ENCODE results near the gene NUP85. TPM values are rescaled to one million over a fixed set of nuclear protein-coding genes. Genes with fewer than 3 reads are reported as not detected.

NUP85 gene
- total and polyA plus RNA-seq, 2 donors (not counting 3 experiments of a cell fraction or from before 2014, with no cell fraction given), result 105 to 120 TPM

- Histone ChIP-seq H3K4me2 (ENCODE audit: insufficient read depth, low read length) (no peak overlapping the region), H4K20me1 (replicated peaks; ENCODE audit: control insufficient read depth, extremely low read depth, insufficient read depth, low read length) (no peaks in the 10 kb centered on the region), H3K27ac (ENCODE audit: insufficient read depth, low read depth, low read length) (no peak overlapping the region), H3K79me2 (ENCODE audit: control insufficient read depth, insufficient read depth, low read length) (no peaks in the 10 kb centered on the region), H3K27me3 (ENCODE audit: control insufficient read depth in 2 of 2, insufficient read depth in 2 of 2, low read length in 2 of 2) (no peaks in the 10 kb centered on the region), H3K4me3 (replicated peaks in 1 of 3; ENCODE audit: insufficient read depth in 1 of 3, low read depth in 1 of 3, low read length in 3 of 3) (no peak overlapping the region), H3K9me3 (replicated peaks; ENCODE audit: control insufficient read depth, insufficient read depth, low read length) (no peaks in the 10 kb centered on the region), H3K36me3 (ENCODE audit: control insufficient read depth in 2 of 2, extremely low read depth in 1 of 2, insufficient read depth in 2 of 2, low read length in 2 of 2) (no peaks in the 10 kb centered on the region), H2AFZ (ENCODE audit: low read depth, low read length) (no peak overlapping the region), H3K9me1 (replicated peaks; ENCODE audit: control insufficient read depth, extremely low read depth, insufficient read depth, low read length) (no peaks in the 10 kb centered on the region), H3K4me1 (ENCODE audit: control insufficient read depth, extremely low read depth, insufficient read depth, low read length) (peaks cover 19% of the 10 kb centered on the region), H3K9ac (replicated peaks; ENCODE audit: extremely low read depth, insufficient read depth, low read length) (no peak overlapping the region)
- ChIA-PET CTCF (interaction anchor here (1.3 to 4.1 kb wide), 2 partner anchors 11 to 146 kb away, joined by 3 to 80 read pairs; partner anchors contain the start of genes GGA3 and MRPS7), POLR2A (no interaction called here)
- no TSS peak for BruUV-seq (replicated peaks)
- intact Hi-C loops (cut with micrococcal nuclease), result no loop called here
- no peak for DNase-seq (ENCODE audit: low read depth, low spot score)
- dilution Hi-C loops (cut with MboI; ENCODE audit: extremely low pct_ligation_motif_present, low sequenced_read_pairs), result no loop called here
- no peak for FAIRE-seq
- TF ChIP-seq FOS (IDR thresholded peaks at IDR 0.05; ENCODE audit: borderline replicate concordance, insufficient read depth, low read length) (no peak), EZH2 (IDR thresholded peaks at IDR 0.05; ENCODE audit: borderline replicate concordance, low read depth, low read length, severe bottlenecking) (no peak), POLR2AphosphoS5 (IDR thresholded peaks at IDR 0.05; ENCODE audit: insufficient read depth, low read depth, low read length) (no peak), GATA2 (IDR thresholded peaks at IDR 0.05; ENCODE audit: insufficient read depth, insufficient read length, low read depth, low read length) (no peak), POLR2A (IDR thresholded peaks at IDR 0.05; ENCODE audit: low read depth, low read length) (no peak), JUN (IDR thresholded peaks at IDR 0.05; ENCODE audit: borderline replicate concordance, insufficient read depth, insufficient read length, low read depth) (no peak), MYC (IDR thresholded peaks at IDR 0.05; ENCODE audit: low read depth, low read length) (no peak), CTCF (IDR thresholded peaks at IDR 0.05; ENCODE audit: extremely low read depth in 1 of 2, insufficient read depth in 1 of 2, low read depth in 1 of 2, low read length in 2 of 2) (no peak)
- TF ChIP-seq, protein P1, sequence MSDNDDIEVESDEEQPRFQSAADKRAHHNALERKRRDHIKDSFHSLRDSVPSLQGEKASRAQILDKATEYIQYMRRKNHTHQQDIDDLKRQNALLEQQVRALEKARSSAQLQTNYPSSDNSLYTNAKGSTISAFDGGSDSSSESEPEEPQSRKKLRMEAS (IDR thresholded peaks at IDR 0.05; ENCODE audit: insufficient read depth, insufficient read length), result no peak
Measured at GRCh38 chr17:75272848-75273184, 67.3 kb downstream of the NUP85 start.
